Natural killer cell treated with Interleukin-12 subunit alpha and Interleukin-12 subunit beta and Interleukin-15 and Interleukin-18, amount 100 ng/mL, for 72 hours (primary cell): ENCODE data around the gene CREB3L2. TPM values are rescaled to one million over a fixed set of nuclear protein-coding genes. Genes with fewer than 3 reads are reported as not detected.

Experiments used
- ATAC-seq, 2 donors: fragments of 150-1000 bp; cut with Tn5 transposase in 1 of 2; sonication (Bioruptor Pico), chemical (Tn5 transposase) in 1 of 2; 2 replicates each; pipeline ENCODE4 v1.10.0; 2021
- DNase-seq: peaks from one replicate; pipeline ENCODE4 v3.0.0; 2022; ENCODE audit warnings: low spot score
- H3K27ac Mint-ChIP-seq, 2 donors: 1 replicate in 1 of 2; 2 replicates in 1 of 2; pipeline ENCODE4 v1.8.0; 2022; ENCODE audit warnings: mixed read lengths in 2 of 2, mild to moderate bottlenecking in 1 of 2, moderate library complexity in 1 of 2
- H3K27me3 Mint-ChIP-seq, 2 donors: 1 replicate in 1 of 2; 2 replicates in 1 of 2; pipeline ENCODE4 v1.8.0; 2022; ENCODE audit warnings: mixed read lengths in 2 of 2
- H3K36me3 Mint-ChIP-seq: one replicate; pipeline ENCODE4 v1.8.0; 2022; ENCODE audit warnings: mixed read lengths
- H3K4me1 Mint-ChIP-seq, 2 donors: 1 replicate in 1 of 2; 2 replicates in 1 of 2; pipeline ENCODE4 v1.8.0; 2022; ENCODE audit warnings: low read depth in 2 of 2, mixed read lengths in 2 of 2, mild to moderate bottlenecking in 1 of 2
- H3K4me3 Mint-ChIP-seq: one replicate; pipeline ENCODE4 v1.8.0; 2022; ENCODE audit warnings: mixed read lengths
- H3K9me3 Mint-ChIP-seq: 2 replicates; pipeline ENCODE4 v1.8.0; 2022; ENCODE audit warnings: mixed read lengths
- total RNA-seq, 2 donors: library from RNA; stranded (reverse); gene quantifications; one replicate each; pipeline ENCODE4 v1.2.3, GENCODE V29; 2022

The CREB3L2 gene
- total RNA-seq, 2 donors from 2014 or later: 53.5 to 59.0 TPM

- no peak overlapping the region for H3K4me3 Mint-ChIP-seq
- H3K9me3 Mint-ChIP-seq: no peaks in the 10 kb centered on the region
- peak overlapping the region in 1 of 2 donors; percentile 36 for H3K27ac Mint-ChIP-seq
- H3K36me3 Mint-ChIP-seq: no peaks in the 10 kb centered on the region
- H3K4me1 Mint-ChIP-seq: peaks cover 25 to 33% of the 10 kb centered on the region in 2 donors
- H3K27me3 Mint-ChIP-seq: no peaks in the 10 kb centered on the region
- DNase-seq: no peak
- ATAC-seq: no peak
Measured at GRCh38 chr7:138004936-138005335, 3.0 kb upstream of the CREB3L2 start.

- DNase-seq (no peak), ATAC-seq (no peak)
- Mint-ChIP-seq H3K9me3 (no peaks in the 10 kb centered on the region), H3K27ac (peak overlapping the region in 1 of 2 donors; percentile 76), H3K4me3 (no peak overlapping the region), H3K36me3 (no peaks in the 10 kb centered on the region), H3K27me3 (no peaks in the 10 kb centered on the region), H3K4me1 (peaks cover 33 to 42% of the 10 kb centered on the region in 2 donors)
Measured at GRCh38 chr7:138004046-138004445, 2.2 kb upstream of the CREB3L2 start.

GRCh38 chr7:138002828-138003189 lies 923 bp upstream of the CREB3L2 start:
- no peak for DNase-seq
- peak overlapping the region; percentile 87 to 94 for H3K27ac Mint-ChIP-seq
- H3K4me3 Mint-ChIP-seq: peak overlapping the region; percentile 96
- no peaks in the 10 kb centered on the region for H3K9me3 Mint-ChIP-seq
- H3K27me3 Mint-ChIP-seq: no peaks in the 10 kb centered on the region
- ATAC-seq: no peak
- peaks cover 32 to 43% of the 10 kb centered on the region in 2 donors for H3K4me1 Mint-ChIP-seq
- no peaks in the 10 kb centered on the region for H3K36me3 Mint-ChIP-seq

GRCh38 chr7:138002096-138002827 lies 376 bp upstream of the CREB3L2 start:
- ATAC-seq (peak; percentile 97 to 98), DNase-seq (peak; percentile 99)
- Mint-ChIP-seq H3K27me3 (no peaks in the 10 kb centered on the region), H3K27ac (peak overlapping the region; percentile 87 to 94), H3K36me3 (no peaks in the 10 kb centered on the region), H3K9me3 (no peaks in the 10 kb centered on the region), H3K4me1 (peaks cover 32 to 44% of the 10 kb centered on the region in 2 donors), H3K4me3 (peak overlapping the region; percentile 96)

GRCh38 chr7:138000081-138000701 lies 1.7 kb downstream of the CREB3L2 start:
- Mint-ChIP-seq H3K36me3 (peaks cover 5% of the 10 kb centered on the region), H3K4me1 (peaks cover 49 to 61% of the 10 kb centered on the region in 2 donors), H3K9me3 (no peaks in the 10 kb centered on the region), H3K27me3 (no peaks in the 10 kb centered on the region), H3K27ac (peak overlapping the region; percentile 87 to 94), H3K4me3 (peak overlapping the region; percentile 96)
- DNase-seq (no peak), ATAC-seq (no peak)

- Mint-ChIP-seq H3K27me3 (no peaks in the 10 kb centered on the region), H3K36me3 (peaks cover 5% of the 10 kb centered on the region), H3K9me3 (no peaks in the 10 kb centered on the region), H3K4me3 (peak overlapping the region; percentile 96), H3K4me1 (peaks cover 49 to 61% of the 10 kb centered on the region in 2 donors), H3K27ac (peak overlapping the region; percentile 3 to 87)
- no peak for ATAC-seq
- DNase-seq: no peak
Measured at GRCh38 chr7:137999496-138000080, 2.3 kb downstream of the CREB3L2 start.

- no peak overlapping the region for H3K4me3 Mint-ChIP-seq
- no peaks in the 10 kb centered on the region for H3K9me3 Mint-ChIP-seq
- DNase-seq (no peak), ATAC-seq (no peak)
- H3K27me3 Mint-ChIP-seq: no peaks in the 10 kb centered on the region
- H3K36me3 Mint-ChIP-seq: peaks cover 5% of the 10 kb centered on the region
- no peak overlapping the region for H3K27ac Mint-ChIP-seq
- H3K4me1 Mint-ChIP-seq: peaks cover 48 to 64% of the 10 kb centered on the region in 2 donors
Measured at GRCh38 chr7:137998250-137998649, 3.6 kb downstream of the CREB3L2 start.

GRCh38 chr7:137996871-137997270 lies 5.0 kb downstream of the CREB3L2 start:
- H3K4me3 Mint-ChIP-seq: peak overlapping the region; percentile 54
- peaks cover 5% of the 10 kb centered on the region for H3K36me3 Mint-ChIP-seq
- no peak for DNase-seq
- ATAC-seq: no peak
- peaks cover 55 to 68% of the 10 kb centered on the region in 2 donors for H3K4me1 Mint-ChIP-seq
- peak overlapping the region in 1 of 2 donors; percentile 69 for H3K27ac Mint-ChIP-seq
- H3K9me3 Mint-ChIP-seq: no peaks in the 10 kb centered on the region
- H3K27me3 Mint-ChIP-seq: no peaks in the 10 kb centered on the region

GRCh38 chr7:137996386-137996851 lies 5.5 kb downstream of the CREB3L2 start:
- ATAC-seq (peak in 1 of 2 donors; percentile 28), DNase-seq (no peak)
- Mint-ChIP-seq H3K4me1 (peaks cover 56 to 69% of the 10 kb centered on the region in 2 donors), H3K9me3 (no peaks in the 10 kb centered on the region), H3K27ac (peak overlapping the region in 1 of 2 donors; percentile 69), H3K36me3 (peaks cover 5% of the 10 kb centered on the region), H3K4me3 (peak overlapping the region; percentile 54), H3K27me3 (no peaks in the 10 kb centered on the region)

GRCh38 chr7:137994216-137994615 lies 7.7 kb downstream of the CREB3L2 start:
- Mint-ChIP-seq H3K36me3 (peaks cover 5% of the 10 kb centered on the region), H3K4me1 (peaks cover 42 to 47% of the 10 kb centered on the region in 2 donors), H3K27me3 (no peaks in the 10 kb centered on the region), H3K9me3 (no peaks in the 10 kb centered on the region), H3K27ac (no peak overlapping the region), H3K4me3 (no peak overlapping the region)
- DNase-seq: no peak
- ATAC-seq: no peak

- DNase-seq (no peak), ATAC-seq (no peak)
- no peaks in the 10 kb centered on the region for H3K27me3 Mint-ChIP-seq
- no peaks in the 10 kb centered on the region for H3K9me3 Mint-ChIP-seq
- peak overlapping the region; percentile 0 for H3K4me3 Mint-ChIP-seq
- peak overlapping the region in 1 of 2 donors; percentile 21 for H3K27ac Mint-ChIP-seq
- H3K4me1 Mint-ChIP-seq: peaks cover 37 to 41% of the 10 kb centered on the region in 2 donors
- peaks cover 5% of the 10 kb centered on the region for H3K36me3 Mint-ChIP-seq
Measured at GRCh38 chr7:137993395-137993743, 8.5 kb downstream of the CREB3L2 start.

- Mint-ChIP-seq H3K4me1 (peaks cover 37 to 41% of the 10 kb centered on the region in 2 donors), H3K27ac (peak overlapping the region; percentile 11 to 21), H3K4me3 (peak overlapping the region; percentile 0), H3K36me3 (peaks cover 5% of the 10 kb centered on the region), H3K27me3 (no peaks in the 10 kb centered on the region), H3K9me3 (no peaks in the 10 kb centered on the region)
- DNase-seq: no peak
- ATAC-seq: peak in 1 of 2 donors; percentile 86
Measured at GRCh38 chr7:137992550-137993394, 9.1 kb downstream of the CREB3L2 start.

- Mint-ChIP-seq H3K27ac (peak overlapping the region; percentile 11 to 21), H3K9me3 (no peaks in the 10 kb centered on the region), H3K4me3 (peak overlapping the region; percentile 0), H3K27me3 (no peaks in the 10 kb centered on the region), H3K36me3 (peaks cover 4% of the 10 kb centered on the region), H3K4me1 (peaks cover 35 to 38% of the 10 kb centered on the region in 2 donors)
- no peak for ATAC-seq
- DNase-seq: no peak
Measured at GRCh38 chr7:137992104-137992549, 9.8 kb downstream of the CREB3L2 start.
